Nephron progenitor cell (in vitro differentiated cells): ENCODE results near the gene SYT7.

ENCODE experiments used
- DNase-seq: peaks from one replicate; pipeline ENCODE4 v3.0.0; 2021
- H3K27ac Mint-ChIP-seq: 2 replicates; pipeline ENCODE4 v1.8.0; 2021; ENCODE audit warnings: mild to moderate bottlenecking, moderate library complexity, mixed read lengths
- H3K27me3 Mint-ChIP-seq: 2 replicates; pipeline ENCODE4 v1.8.0; 2021; ENCODE audit warnings: mild to moderate bottlenecking, low read depth, mixed read lengths; ENCODE audit not compliant: poor library complexity
- H3K36me3 Mint-ChIP-seq: 2 replicates; pipeline ENCODE4 v1.8.0; 2021; ENCODE audit warnings: low read depth, mixed read lengths
- H3K4me1 Mint-ChIP-seq: 2 replicates; pipeline ENCODE4 v1.8.0; 2021; ENCODE audit warnings: mixed read lengths
- H3K4me3 Mint-ChIP-seq: 2 replicates; pipeline ENCODE4 v1.8.0; 2021; ENCODE audit warnings: mild to moderate bottlenecking, moderate library complexity, mixed read lengths
- H3K9me3 Mint-ChIP-seq: 2 replicates; pipeline ENCODE4 v1.8.0; 2021; ENCODE audit warnings: mild to moderate bottlenecking, moderate library complexity, mixed read lengths
- TF ChIP-seq, protein P1 (sequence below): fragments of 200-600 bp; sonication (generic); IDR thresholded peaks from 2 replicates; pipeline ENCODE4 v1.5.0; 2021; ENCODE audit warnings: antibody characterized with exemption

Gene SYT7

DNA sequence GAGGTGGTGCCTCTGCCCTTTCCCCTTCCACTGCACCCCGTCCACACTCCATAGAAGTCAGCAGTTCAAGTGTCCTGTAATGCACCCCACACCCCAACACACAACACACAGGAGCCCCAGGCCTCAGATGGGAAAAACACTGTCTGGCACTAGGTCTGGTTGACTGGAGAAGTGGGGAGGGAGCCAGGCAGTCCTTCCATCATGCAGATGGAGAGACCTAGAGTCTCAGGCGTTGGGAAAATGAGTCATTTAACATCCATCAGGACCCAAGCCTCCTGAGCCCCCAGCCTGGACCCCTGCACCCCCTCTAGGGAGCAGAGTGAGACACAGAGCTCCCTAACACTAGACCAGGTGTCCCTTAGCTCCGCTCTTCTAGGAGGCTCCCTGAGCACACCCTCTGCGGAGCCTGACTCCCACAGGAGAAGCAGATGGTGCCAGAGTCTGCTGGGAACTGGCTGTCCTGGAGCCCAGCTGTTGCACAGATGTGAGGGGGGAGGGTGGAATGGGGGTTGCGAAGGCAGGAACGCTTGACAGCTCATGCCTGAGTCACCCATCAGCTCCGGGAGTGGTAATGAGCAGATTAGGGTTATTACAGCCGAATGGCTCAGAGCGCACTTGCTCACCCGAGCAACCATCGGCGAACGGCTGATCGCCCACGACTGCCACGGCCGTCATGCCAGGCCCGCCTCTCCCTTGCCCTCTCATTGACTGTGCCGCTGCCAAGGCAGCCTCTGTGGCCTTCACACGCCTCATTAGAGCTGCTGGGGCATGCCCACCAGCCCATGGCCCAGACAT, 22.1 kb upstream of the SYT7 start:
- Mint-ChIP-seq H3K27ac (no peak overlapping the region), H3K36me3 (no peaks in the 10 kb centered on the region), H3K4me3 (no peak overlapping the region), H3K4me1 (peaks cover 54% of the 10 kb centered on the region), H3K27me3 (peaks cover 28% of the 10 kb centered on the region), H3K9me3 (no peaks in the 10 kb centered on the region)
- DNase-seq = peak; percentile 28
- TF ChIP-seq, protein P1, sequence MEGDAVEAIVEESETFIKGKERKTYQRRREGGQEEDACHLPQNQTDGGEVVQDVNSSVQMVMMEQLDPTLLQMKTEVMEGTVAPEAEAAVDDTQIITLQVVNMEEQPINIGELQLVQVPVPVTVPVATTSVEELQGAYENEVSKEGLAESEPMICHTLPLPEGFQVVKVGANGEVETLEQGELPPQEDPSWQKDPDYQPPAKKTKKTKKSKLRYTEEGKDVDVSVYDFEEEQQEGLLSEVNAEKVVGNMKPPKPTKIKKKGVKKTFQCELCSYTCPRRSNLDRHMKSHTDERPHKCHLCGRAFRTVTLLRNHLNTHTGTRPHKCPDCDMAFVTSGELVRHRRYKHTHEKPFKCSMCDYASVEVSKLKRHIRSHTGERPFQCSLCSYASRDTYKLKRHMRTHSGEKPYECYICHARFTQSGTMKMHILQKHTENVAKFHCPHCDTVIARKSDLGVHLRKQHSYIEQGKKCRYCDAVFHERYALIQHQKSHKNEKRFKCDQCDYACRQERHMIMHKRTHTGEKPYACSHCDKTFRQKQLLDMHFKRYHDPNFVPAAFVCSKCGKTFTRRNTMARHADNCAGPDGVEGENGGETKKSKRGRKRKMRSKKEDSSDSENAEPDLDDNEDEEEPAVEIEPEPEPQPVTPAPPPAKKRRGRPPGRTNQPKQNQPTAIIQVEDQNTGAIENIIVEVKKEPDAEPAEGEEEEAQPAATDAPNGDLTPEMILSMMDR = no peak

DNA sequence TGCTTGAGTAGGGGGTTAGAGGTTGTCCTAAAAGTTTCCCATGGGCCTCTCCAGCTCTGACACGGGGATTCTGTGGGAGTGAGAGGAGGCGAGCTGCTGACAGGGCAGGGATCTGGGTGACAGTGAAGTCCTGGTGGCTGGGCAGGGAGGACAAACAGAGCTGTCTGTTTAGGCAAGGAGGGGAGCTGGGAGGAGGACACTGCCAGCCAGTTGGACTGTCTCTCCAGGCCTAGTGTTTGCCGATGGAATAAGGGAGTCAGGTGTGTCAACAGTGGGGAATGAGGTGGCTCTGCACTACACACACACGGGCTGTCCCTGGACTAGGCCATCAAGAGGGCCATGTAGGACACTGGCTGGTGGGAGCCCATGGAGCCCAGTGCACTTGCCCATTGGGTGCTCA, 20.6 kb upstream of the SYT7 start:
- Mint-ChIP-seq H3K9me3 (no peaks in the 10 kb centered on the region), H3K4me3 (no peak overlapping the region), H3K36me3 (no peaks in the 10 kb centered on the region), H3K27ac (no peak overlapping the region), H3K4me1 (peaks cover 66% of the 10 kb centered on the region), H3K27me3 (peaks cover 28% of the 10 kb centered on the region)
- no peak for DNase-seq
- TF ChIP-seq, protein P1 = no peak

DNA sequence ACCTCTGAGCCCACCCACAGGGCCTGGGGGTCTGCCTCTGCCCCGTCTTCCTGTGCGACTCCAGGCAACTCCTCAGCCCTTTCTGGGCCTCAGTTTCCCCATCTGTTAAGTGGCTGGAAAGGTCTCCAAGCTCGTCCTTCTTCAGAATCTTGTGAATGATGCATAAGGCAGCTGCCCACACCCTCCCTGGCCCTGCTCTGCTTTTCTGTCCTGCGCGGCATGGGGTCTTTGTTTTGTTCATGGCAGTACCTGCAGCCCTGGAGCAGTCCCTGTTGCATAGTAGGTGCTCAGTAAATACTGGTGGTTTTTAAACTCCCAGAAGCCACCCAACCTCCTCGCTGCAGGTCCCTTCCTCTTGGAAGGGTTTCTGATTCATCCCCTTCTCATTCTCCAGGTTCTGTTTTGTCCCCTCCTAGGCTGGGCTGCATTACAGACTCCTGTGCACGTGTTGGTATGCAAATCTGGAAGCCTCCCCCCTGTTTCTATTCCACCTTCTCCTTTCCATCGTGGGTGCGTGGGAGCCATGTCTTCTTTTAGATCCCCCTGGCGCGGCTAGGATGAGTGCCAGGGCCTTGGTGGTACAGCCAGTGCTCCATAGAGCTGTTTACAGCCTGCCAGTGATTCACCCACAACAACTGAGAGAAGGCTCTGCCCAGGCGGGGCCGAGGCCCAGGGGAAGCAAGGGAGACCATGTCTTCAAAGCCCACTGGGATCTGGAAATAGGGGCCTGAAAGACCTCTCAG, 19.3 kb upstream of the SYT7 start:
- H3K9me3 Mint-ChIP-seq = no peaks in the 10 kb centered on the region
- H3K27me3 Mint-ChIP-seq = peaks cover 19% of the 10 kb centered on the region
- DNase-seq = no peak
- TF ChIP-seq, protein P1 = no peak
- H3K36me3 Mint-ChIP-seq = no peaks in the 10 kb centered on the region
- H3K27ac Mint-ChIP-seq = no peak overlapping the region
- H3K4me1 Mint-ChIP-seq = peaks cover 72% of the 10 kb centered on the region
- H3K4me3 Mint-ChIP-seq = no peak overlapping the region

DNA sequence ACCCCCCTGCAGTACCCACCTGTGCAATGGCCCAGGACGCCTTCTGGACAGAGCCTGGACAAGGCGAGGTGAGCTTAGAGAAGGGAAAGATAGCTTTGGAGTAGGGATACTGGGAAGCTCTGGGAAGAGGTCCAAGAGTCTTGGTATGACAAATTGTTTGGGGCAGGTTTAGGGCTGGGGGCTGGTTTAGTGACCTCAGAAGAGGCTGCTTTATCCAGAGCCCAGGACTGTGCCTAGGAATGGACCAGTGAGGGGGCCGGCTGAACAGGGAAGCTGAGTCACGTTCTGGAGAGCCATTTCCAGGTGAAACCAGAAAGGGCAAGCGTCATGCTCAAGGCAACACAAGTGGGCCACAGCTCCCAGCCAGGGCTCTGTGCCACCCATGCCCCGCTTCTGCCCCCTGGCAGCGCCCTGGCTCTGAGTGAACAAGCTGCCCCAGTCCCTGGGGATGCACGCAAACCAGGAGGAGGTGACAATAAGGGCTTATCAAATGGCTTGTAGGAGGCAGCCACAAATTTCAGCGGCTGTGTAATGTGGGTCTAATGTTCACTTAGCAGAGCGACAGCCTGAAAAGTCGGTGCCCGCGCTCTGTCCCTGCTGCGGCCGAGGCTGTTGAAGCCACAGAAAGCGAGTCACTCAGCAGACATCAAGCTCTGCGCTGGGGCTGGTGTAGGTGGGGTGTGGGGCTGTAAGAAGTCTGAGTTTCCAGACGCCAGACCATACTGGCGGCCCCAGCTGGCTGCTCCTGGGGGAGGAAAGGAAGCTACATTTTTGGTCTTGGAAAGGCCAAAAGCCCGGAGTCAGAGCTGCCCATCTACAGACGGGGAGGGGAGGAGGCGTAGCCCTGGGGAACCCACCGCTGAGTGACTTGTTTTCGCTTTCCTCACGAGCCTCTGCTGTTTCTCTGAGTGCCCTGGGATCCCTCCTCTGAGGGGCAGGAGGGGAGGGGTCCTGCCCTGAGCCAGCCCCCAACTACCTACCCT, 18.3 kb upstream of the SYT7 start:
- TF ChIP-seq, protein P1 = no peak
- DNase-seq = peak; percentile 35
- peak overlapping the region; percentile 48 for H3K4me3 Mint-ChIP-seq
- H3K4me1 Mint-ChIP-seq = peaks cover 82% of the 10 kb centered on the region
- no peak overlapping the region for H3K27ac Mint-ChIP-seq
- no peaks in the 10 kb centered on the region for H3K36me3 Mint-ChIP-seq
- peaks cover 18% of the 10 kb centered on the region for H3K27me3 Mint-ChIP-seq
- H3K9me3 Mint-ChIP-seq = no peaks in the 10 kb centered on the region

DNA sequence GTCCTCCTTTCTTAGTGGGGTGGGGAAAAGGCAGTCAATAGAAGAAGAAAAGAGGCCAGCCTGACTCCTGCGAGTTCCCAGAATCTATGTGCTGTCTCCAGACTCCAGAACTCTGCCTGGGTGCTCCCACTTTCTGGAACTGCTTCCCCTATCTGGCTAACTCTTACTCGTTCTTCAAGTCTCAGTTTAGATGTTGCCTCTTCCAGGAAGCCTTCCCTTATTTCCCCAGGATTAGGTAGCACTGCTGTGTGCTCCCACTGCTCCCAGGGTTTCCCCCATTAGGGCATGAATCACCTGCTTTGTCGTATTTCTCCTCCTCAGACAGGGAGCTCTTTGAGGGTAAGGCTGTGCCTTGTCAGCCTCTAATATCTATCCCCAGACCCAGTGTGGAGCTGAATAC, 17.5 kb upstream of the SYT7 start:
- peaks cover 81% of the 10 kb centered on the region for H3K4me1 Mint-ChIP-seq
- H3K27ac Mint-ChIP-seq = no peak overlapping the region
- H3K9me3 Mint-ChIP-seq = no peaks in the 10 kb centered on the region
- H3K36me3 Mint-ChIP-seq = no peaks in the 10 kb centered on the region
- TF ChIP-seq, protein P1 = no peak
- no peak overlapping the region for H3K4me3 Mint-ChIP-seq
- DNase-seq = no peak
- peaks cover 19% of the 10 kb centered on the region for H3K27me3 Mint-ChIP-seq
